Fibroblast of lung (primary cell): ENCODE measurements around the gene DCDC2B. TPM values are rescaled to one million over a fixed set of nuclear protein-coding genes. Genes with fewer than 3 reads are reported as not detected.

Source experiments
- DNase-seq, 2 donors: peaks; one replicate each; pipeline versions ENCODE4 v3.0.0 to v3.0.0-alpha.2; 2010; ENCODE audit warnings: low read depth in 2 of 2
- H2AFZ ChIP-seq: 2 replicates; pipeline ENCODE4 v1.5.1; 2012; ENCODE audit warnings: low read length, control low read depth, inconsistent platforms
- H3K27ac ChIP-seq: 2 replicates; pipeline ENCODE4 v1.5.1; 2011; ENCODE audit warnings: low read length, control low read depth; ENCODE audit not compliant: insufficient read depth
- H3K27me3 ChIP-seq: 2 replicates; pipeline ENCODE4 v1.5.1; 2011; ENCODE audit warnings: mild to moderate bottlenecking, low read length; ENCODE audit not compliant: control insufficient read depth, insufficient read depth
- H3K36me3 ChIP-seq: 2 replicates; pipeline ENCODE4 v1.5.1; 2011; ENCODE audit warnings: low read length; ENCODE audit not compliant: control insufficient read depth, insufficient read depth
- H3K4me1 ChIP-seq: 2 replicates; pipeline ENCODE4 v1.5.1; 2011; ENCODE audit warnings: low read length; ENCODE audit not compliant: control insufficient read depth, insufficient read depth; ENCODE audit errors: extremely low read depth
- H3K4me2 ChIP-seq: 2 replicates; pipeline ENCODE4 v1.5.1; 2011; ENCODE audit warnings: low read length, control low read depth; ENCODE audit not compliant: insufficient read depth; ENCODE audit errors: extremely low read depth
- H3K4me3 ChIP-seq, 4 experiments: fragments of 200-600 bp in 1 of 4; sonication (generic) in 1 of 4; replicated peaks in 1 of 4; 2 replicates each; pipeline ENCODE4 v1.5.1; 2011 to 2016; ENCODE audit warnings: low read length in 4 of 4, low read depth in 3 of 4, mild to moderate bottlenecking in 3 of 4, control low read depth in 2 of 4, inconsistent platforms in 1 of 4, mixed read lengths in 1 of 4; ENCODE audit not compliant: insufficient read depth in 1 of 4; ENCODE audit errors: control extremely low read depth in 1 of 4
- H3K79me2 ChIP-seq: 2 replicates; pipeline ENCODE4 v1.5.1; 2012; ENCODE audit warnings: mild to moderate bottlenecking, low read length, inconsistent platforms; ENCODE audit not compliant: control insufficient read depth, insufficient read depth
- H3K9ac ChIP-seq: 2 replicates; pipeline ENCODE4 v1.5.1; 2011; ENCODE audit warnings: mild to moderate bottlenecking, low read length, control low read depth; ENCODE audit not compliant: insufficient read depth
- H3K9me3 ChIP-seq: 2 replicates; pipeline ENCODE4 v1.5.1; 2012; ENCODE audit warnings: low read depth, low read length; ENCODE audit not compliant: control insufficient read depth, insufficient read depth
- H4K20me1 ChIP-seq: 2 replicates; pipeline ENCODE4 v1.5.1; 2011; ENCODE audit warnings: low read length; ENCODE audit not compliant: control insufficient read depth, insufficient read depth; ENCODE audit errors: extremely low read depth
- CTCF ChIP-seq, 2 donors: IDR thresholded peaks in 1 of 2; conservative IDR thresholded peaks in 1 of 2; 1 replicate in 1 of 2; 2 replicates in 1 of 2; pipeline ENCODE4 v1.5.1; 2011 to 2012; ENCODE audit warnings: low read length in 2 of 2, control low read depth in 1 of 2, inconsistent platforms in 1 of 2, low read depth in 1 of 2, mild to moderate bottlenecking in 1 of 2
- EZH2 ChIP-seq: IDR thresholded peaks from 2 replicates; pipeline ENCODE4 v1.5.1; 2012; ENCODE audit warnings: low read length, control low read depth, mild to moderate bottlenecking; ENCODE audit errors: missing control alignments
- polyA plus RNA-seq, 2 donors: library from polyadenylated mRNA; depleted of rRNA in 1 of 2; stranded (reverse) in 1 of 2; unstranded in 1 of 2; fragments of >200 nt; gene quantifications; 2 replicates each; pipeline ENCODE4 v1.2.1, GENCODE V29; 2011 to 2012; ENCODE audit warnings: missing spikeins in 1 of 2
- total RNA-seq: library from RNA; depleted of rRNA; stranded (reverse); fragments of >200 nt; gene quantifications from 2 replicates; pipeline ENCODE4 v1.2.1, GENCODE V29; 2014

DCDC2B gene
- total and polyA plus RNA-seq, 2 donors (not counting 1 experiment from before 2014, with no cell fraction given) = not detected

GRCh38 chr1:32195531-32195930 is 13.4 kb upstream of the DCDC2B start:
- Histone ChIP-seq H3K4me1 (peaks cover 14% of the 10 kb centered on the region), H3K9me3 (no peaks in the 10 kb centered on the region), H3K36me3 (peaks cover 48% of the 10 kb centered on the region), H3K27me3 (no peaks in the 10 kb centered on the region), H3K4me2 (no peak overlapping the region), H2AFZ (no peak overlapping the region), H3K9ac (no peak overlapping the region), H3K4me3 (no peak overlapping the region), H3K27ac (no peak overlapping the region), H3K79me2 (no peaks in the 10 kb centered on the region), H4K20me1 (no peaks in the 10 kb centered on the region)
- TF ChIP-seq EZH2 (no peak), CTCF (conservative IDR thresholded peaks at IDR 0.05 in 1 of 2, IDR thresholded peaks at IDR 0.05 in 1 of 2; ENCODE audit: low read depth in 1 of 2, low read length in 2 of 2) (no peak)
- no peak for DNase-seq

GRCh38 chr1:32195972-32196823 is 12.7 kb upstream of the DCDC2B start:
- H3K9me3 ChIP-seq = no peaks in the 10 kb centered on the region
- TF ChIP-seq CTCF (conservative IDR thresholded peaks at IDR 0.05 in 1 of 2, IDR thresholded peaks at IDR 0.05 in 1 of 2; ENCODE audit: low read depth in 1 of 2, low read length in 2 of 2) = no peak
- no peak for TF ChIP-seq EZH2
- no peaks in the 10 kb centered on the region for H3K27me3 ChIP-seq
- no peak overlapping the region for H3K4me2 ChIP-seq
- H4K20me1 ChIP-seq = no peaks in the 10 kb centered on the region
- no peak overlapping the region for H3K27ac ChIP-seq
- H3K36me3 ChIP-seq = peaks cover 45% of the 10 kb centered on the region
- H3K9ac ChIP-seq = no peak overlapping the region
- peaks cover 14% of the 10 kb centered on the region for H3K4me1 ChIP-seq
- DNase-seq = peak in 1 of 2 donors; percentile 53
- no peaks in the 10 kb centered on the region for H3K79me2 ChIP-seq
- no peak overlapping the region for H3K4me3 ChIP-seq
- no peak overlapping the region for H2AFZ ChIP-seq

GRCh38 chr1:32197074-32197473 is 11.8 kb upstream of the DCDC2B start:
- H3K27ac ChIP-seq = no peak overlapping the region
- no peaks in the 10 kb centered on the region for H3K9me3 ChIP-seq
- H3K79me2 ChIP-seq = no peaks in the 10 kb centered on the region
- H3K4me3 ChIP-seq = no peak overlapping the region
- H3K4me2 ChIP-seq = no peak overlapping the region
- no peak overlapping the region for H3K9ac ChIP-seq
- no peaks in the 10 kb centered on the region for H3K27me3 ChIP-seq
- DNase-seq = no peak
- peaks cover 41% of the 10 kb centered on the region for H3K36me3 ChIP-seq
- H3K4me1 ChIP-seq = peaks cover 18% of the 10 kb centered on the region
- H2AFZ ChIP-seq = no peak overlapping the region
- H4K20me1 ChIP-seq = no peaks in the 10 kb centered on the region
- TF ChIP-seq EZH2 = no peak
- no peak for TF ChIP-seq CTCF (conservative IDR thresholded peaks at IDR 0.05 in 1 of 2, IDR thresholded peaks at IDR 0.05 in 1 of 2; ENCODE audit: low read depth in 1 of 2, low read length in 2 of 2)
